Adrenal gland (tissue), 5 donors: ENCODE data around the gene TPBGL.

Experiments used
- POLR2A ChIP-seq, 2 donors: fragments of 450-650 bp; IDR thresholded peaks; one replicate each; pipeline ENCODE4 v1.6.1; 2017; ENCODE audit warnings: antibody characterized with exemption in 2 of 2, mild to moderate bottlenecking in 2 of 2, moderate library complexity in 1 of 2
- TF ChIP-seq, protein P1 (sequence below), 6 experiments: fragments of 450-650 bp in 4 of 6; fragments of 200-600 bp in 2 of 6; sonication (generic) in 1 of 6; IDR thresholded peaks; 1 replicate in 5 of 6; 2 replicates in 1 of 6; pipeline versions ENCODE4 v1.5.1 to v1.8.0; 2016 to 2021; ENCODE audit warnings: antibody characterized with exemption in 6 of 6, mild to moderate bottlenecking in 2 of 6, moderate library complexity in 1 of 6
- donor health status: DM: no; HTN: no; CAD: no.

DNA sequence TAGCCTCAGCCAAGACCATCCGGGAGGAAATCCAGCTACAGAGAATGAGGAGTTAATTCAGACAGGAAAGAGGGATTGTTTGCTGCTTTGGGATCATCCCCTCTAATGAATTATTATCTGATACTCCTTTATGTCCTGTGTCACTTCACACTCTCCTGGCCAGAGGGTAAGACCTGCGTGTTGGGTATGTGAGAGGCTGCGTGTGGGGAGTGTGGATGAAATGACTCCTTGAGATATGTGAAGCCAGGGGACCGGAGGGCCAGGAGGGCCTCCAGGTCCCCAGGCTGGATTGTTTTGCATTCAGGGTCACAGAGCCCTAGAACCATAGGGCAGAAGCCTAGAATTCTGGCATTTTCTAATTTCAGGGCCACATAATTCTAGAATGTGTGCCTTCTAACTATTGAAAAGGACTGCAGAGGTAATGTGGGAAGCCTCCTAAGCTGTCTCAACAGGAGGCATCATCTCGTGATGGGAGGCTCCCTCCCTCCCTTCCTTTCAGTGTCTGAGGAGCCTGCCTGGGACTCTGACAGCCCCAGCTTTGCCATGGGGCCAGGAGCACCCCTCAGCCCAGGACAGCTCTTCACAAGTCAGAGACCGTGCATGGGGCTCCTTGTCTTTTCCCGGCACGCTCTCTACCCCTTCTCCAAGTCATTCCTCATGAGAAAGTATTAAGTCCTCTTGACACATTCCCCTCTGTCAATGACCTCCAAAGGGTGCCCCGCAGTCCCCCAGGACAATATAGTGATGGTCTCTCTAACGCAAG is 3.7 kb downstream of the TPBGL start:
- TF ChIP-seq, protein P1, sequence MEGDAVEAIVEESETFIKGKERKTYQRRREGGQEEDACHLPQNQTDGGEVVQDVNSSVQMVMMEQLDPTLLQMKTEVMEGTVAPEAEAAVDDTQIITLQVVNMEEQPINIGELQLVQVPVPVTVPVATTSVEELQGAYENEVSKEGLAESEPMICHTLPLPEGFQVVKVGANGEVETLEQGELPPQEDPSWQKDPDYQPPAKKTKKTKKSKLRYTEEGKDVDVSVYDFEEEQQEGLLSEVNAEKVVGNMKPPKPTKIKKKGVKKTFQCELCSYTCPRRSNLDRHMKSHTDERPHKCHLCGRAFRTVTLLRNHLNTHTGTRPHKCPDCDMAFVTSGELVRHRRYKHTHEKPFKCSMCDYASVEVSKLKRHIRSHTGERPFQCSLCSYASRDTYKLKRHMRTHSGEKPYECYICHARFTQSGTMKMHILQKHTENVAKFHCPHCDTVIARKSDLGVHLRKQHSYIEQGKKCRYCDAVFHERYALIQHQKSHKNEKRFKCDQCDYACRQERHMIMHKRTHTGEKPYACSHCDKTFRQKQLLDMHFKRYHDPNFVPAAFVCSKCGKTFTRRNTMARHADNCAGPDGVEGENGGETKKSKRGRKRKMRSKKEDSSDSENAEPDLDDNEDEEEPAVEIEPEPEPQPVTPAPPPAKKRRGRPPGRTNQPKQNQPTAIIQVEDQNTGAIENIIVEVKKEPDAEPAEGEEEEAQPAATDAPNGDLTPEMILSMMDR (IDR thresholded peaks at IDR 0.05) = no peak
- TF ChIP-seq POLR2A (IDR thresholded peaks at IDR 0.05) = no peak
